OCI-LY7 (cell line): Measurements from ENCODE around the gene HSD17B14. TPM values are rescaled to one million over a fixed set of nuclear protein-coding genes. Genes with fewer than 3 reads are reported as not detected.

Experiments
- BruUV-seq: library from RNA; stranded (reverse); fragments of 400-500 nt; replicated peaks from 2 replicates; lab custom pipeline; 2021; lab: Mats Ljungman, UMichigan
- CTCF ChIA-PET: fragments of 300-600 bp; sonication (Branson Sonifier 250); formaldehyde crosslinking; loops from one replicate; lab custom pipeline; 2022; ENCODE audit warnings: antibody characterized with exemption; ENCODE audit not compliant: unreplicated experiment; lab: Charles Lee
- POLR2A ChIA-PET: fragments of 300-600 bp; sonication (Branson Sonifier 250); formaldehyde crosslinking; loops from one replicate; lab custom pipeline; 2022; ENCODE audit warnings: antibody characterized with exemption; lab: Charles Lee
- DNase-seq: peaks from one replicate; pipeline ENCODE4 v3.0.0-alpha.2; 2015; ENCODE audit warnings: low spot score
- H2AFZ ChIP-seq: fragments of 200-600 bp; sonication (generic), shearing (Covaris generic); 2 replicates; pipeline ENCODE4 v1.6.1; 2014; ENCODE audit warnings: mild to moderate bottlenecking, antibody characterized with exemption, low read length, moderate library complexity
- H3K27ac ChIP-seq: fragments of 200-600 bp; sonication (generic); 2 replicates; pipeline ENCODE4 v1.5.1; 2014; ENCODE audit warnings: mixed run types, low read depth, mild to moderate bottlenecking, moderate library complexity, low read length, inconsistent platforms; ENCODE audit not compliant: poor library complexity, severe bottlenecking
- H3K36me3 ChIP-seq: fragments of 200-600 bp; sonication (generic); 2 replicates; pipeline ENCODE4 v1.6.1; 2014; ENCODE audit warnings: mild to moderate bottlenecking, antibody characterized with exemption, low read length, moderate library complexity, mixed read lengths; ENCODE audit not compliant: insufficient read depth
- H3K4me1 ChIP-seq: fragments of 200-600 bp; sonication (generic); 2 replicates; pipeline ENCODE4 v1.5.1; 2014; ENCODE audit warnings: mild to moderate bottlenecking, low read length; ENCODE audit not compliant: insufficient read depth, poor library complexity, severe bottlenecking
- H3K4me2 ChIP-seq: fragments of 200-600 bp; sonication (generic); 2 replicates; pipeline ENCODE4 v1.6.1; 2014; ENCODE audit warnings: mild to moderate bottlenecking, low read length
- H3K4me3 ChIP-seq: fragments of 200-600 bp; sonication (generic); 2 replicates; pipeline ENCODE4 v1.5.1; 2014; ENCODE audit warnings: mild to moderate bottlenecking, low read depth, low read length; ENCODE audit not compliant: poor library complexity, severe bottlenecking
- H3K79me2 ChIP-seq: fragments of 200-600 bp; sonication (generic); 2 replicates; pipeline ENCODE4 v1.6.1; 2016; ENCODE audit warnings: low read depth, mild to moderate bottlenecking, low read length, moderate library complexity, mixed read lengths; ENCODE audit not compliant: insufficient read depth
- H3K9me2 ChIP-seq: fragments of 200-600 bp; sonication (generic); 2 replicates; pipeline ENCODE4 v1.6.1; 2016; ENCODE audit warnings: mild to moderate bottlenecking, low read length, mixed read lengths; ENCODE audit not compliant: insufficient read depth
- H3K9me3 ChIP-seq: fragments of 200-600 bp; sonication (generic); 2 replicates; pipeline ENCODE4 v1.6.1; 2014; ENCODE audit warnings: mild to moderate bottlenecking, mixed run types, low read length, mixed read lengths
- H4K20me1 ChIP-seq: fragments of 200-600 bp; sonication (generic); 2 replicates; pipeline ENCODE4 v1.6.1; 2014; ENCODE audit warnings: mild to moderate bottlenecking, antibody characterized with exemption, low read length, moderate library complexity, mixed read lengths; ENCODE audit not compliant: insufficient read depth
- CTCF ChIP-seq: fragments of 200-600 bp; sonication (generic); conservative IDR thresholded peaks from 2 replicates; pipeline ENCODE4 v1.5.1; 2014; ENCODE audit warnings: mild to moderate bottlenecking, antibody characterized with exemption, low read length, moderate library complexity, mixed read lengths
- EZH2phosphoT487 ChIP-seq: fragments of 200-600 bp; sonication (generic); IDR thresholded peaks from 2 replicates; pipeline ENCODE4 v1.6.1; 2018; ENCODE audit warnings: low read depth, borderline replicate concordance, mild to moderate bottlenecking, mixed run types, antibody characterized with exemption, low read length, moderate library complexity, mixed read lengths
- intact Hi-C: fragments of 100-400 bp; cut with micrococcal nuclease; formaldehyde crosslinking; loops from one replicate; pipeline ENCODE4 v1.10.0; 2022; ENCODE audit not compliant: unreplicated experiment
- total RNA-seq, 2 experiments: library from RNA; depleted of rRNA in 1 of 2; stranded (reverse); fragments of >200 nt in 1 of 2; shearing (Covaris generic) in 1 of 2; gene quantifications; 2 replicates each; pipeline ENCODE4 v1.2.3, GENCODE V29; 2014 to 2022

The HSD17B14 gene
- total RNA-seq, 2 experiments from 2014 or later = 1.8 to 4.5 TPM

GRCh38 chr19:48833049-48833448 is 3.2 kb downstream of the HSD17B14 start:
- TF ChIP-seq CTCF = no peak
- no peak for TF ChIP-seq EZH2phosphoT487
- intact Hi-C loops = no loop called here
- no peak overlapping the region for H3K27ac ChIP-seq
- no peak for DNase-seq
- no peaks in the 10 kb centered on the region for H3K79me2 ChIP-seq
- POLR2A ChIA-PET = interaction anchor here (0.9 kb wide), 1 partner anchor 21 kb away, joined by 3 read pairs; no protein-coding TSS in a partner anchor
- CTCF ChIA-PET = no interaction called here
- no peaks in the 10 kb centered on the region for H3K9me3 ChIP-seq
- H4K20me1 ChIP-seq = no peaks in the 10 kb centered on the region
- no TSS peak for BruUV-seq
- H3K4me1 ChIP-seq = peaks cover 20% of the 10 kb centered on the region
- H3K9me2 ChIP-seq = no peaks in the 10 kb centered on the region
- no peak overlapping the region for H3K4me2 ChIP-seq
- H2AFZ ChIP-seq = no peak overlapping the region
- no peaks in the 10 kb centered on the region for H3K36me3 ChIP-seq
- H3K4me3 ChIP-seq = no peak overlapping the region

DNA sequence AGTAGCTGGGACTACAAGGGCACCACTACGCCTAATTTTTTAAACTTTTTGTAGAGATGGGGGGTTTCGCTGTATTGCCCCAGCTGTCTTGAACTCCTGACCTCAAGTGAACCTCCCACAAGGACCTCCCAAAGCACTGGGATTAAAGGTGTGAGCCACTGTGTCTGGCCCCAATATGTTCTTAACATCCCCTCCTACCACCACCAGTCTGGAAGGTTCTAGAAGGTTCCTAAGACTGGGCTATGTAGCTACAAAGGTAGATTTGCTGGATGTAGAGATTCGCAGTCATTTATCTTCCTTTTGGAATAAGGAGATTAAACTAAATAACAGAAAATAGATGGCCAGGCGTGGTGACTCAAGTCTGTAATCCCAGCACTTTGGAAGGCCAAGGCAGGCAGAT is 5.3 kb downstream of the HSD17B14 start:
- H3K27ac ChIP-seq = no peak overlapping the region
- peaks cover 6% of the 10 kb centered on the region for H3K4me1 ChIP-seq
- no peak overlapping the region for H3K4me2 ChIP-seq
- no peaks in the 10 kb centered on the region for H3K36me3 ChIP-seq
- ChIA-PET CTCF (no interaction called here), POLR2A (interaction anchor here (0.6 kb wide), 1 partner anchor 35 kb away, joined by 3 read pairs; no protein-coding TSS in a partner anchor)
- intact Hi-C loops = no loop called here
- H3K9me3 ChIP-seq = no peaks in the 10 kb centered on the region
- TF ChIP-seq EZH2phosphoT487 = no peak
- no peak for TF ChIP-seq CTCF
- H2AFZ ChIP-seq = no peak overlapping the region
- H4K20me1 ChIP-seq = no peaks in the 10 kb centered on the region
- H3K79me2 ChIP-seq = no peaks in the 10 kb centered on the region
- no TSS peak for BruUV-seq
- no peaks in the 10 kb centered on the region for H3K9me2 ChIP-seq
- no peak for DNase-seq
- H3K4me3 ChIP-seq = no peak overlapping the region

DNA sequence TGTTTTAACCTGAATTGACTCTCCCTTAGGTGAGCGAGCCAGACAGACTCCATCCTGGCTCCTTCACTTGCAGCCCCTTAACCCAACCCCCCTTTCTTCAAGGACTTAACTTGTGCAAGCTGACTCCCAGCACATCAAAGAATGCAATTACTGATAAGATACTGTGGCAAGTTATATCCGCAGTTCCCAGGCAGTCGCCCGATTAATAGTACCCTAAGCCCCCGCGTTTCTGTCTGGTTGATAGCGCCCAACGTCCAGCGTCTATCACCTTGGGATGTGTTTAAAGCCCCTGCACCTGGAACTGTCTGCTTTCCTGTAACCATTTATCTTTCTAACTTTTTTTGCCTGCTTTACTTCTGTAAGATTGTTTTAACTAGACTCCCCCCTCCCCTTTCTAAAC is 6.2 kb downstream of the HSD17B14 start:
- no peaks in the 10 kb centered on the region for H3K79me2 ChIP-seq
- no peak for TF ChIP-seq EZH2phosphoT487
- no peak for TF ChIP-seq CTCF
- no peaks in the 10 kb centered on the region for H3K9me3 ChIP-seq
- no peaks in the 10 kb centered on the region for H3K36me3 ChIP-seq
- no peaks in the 10 kb centered on the region for H3K9me2 ChIP-seq
- intact Hi-C loops = no loop called here
- no peak for DNase-seq
- BruUV-seq = no TSS peak
- H3K27ac ChIP-seq = no peak overlapping the region
- CTCF ChIA-PET = no interaction called here
- H3K4me3 ChIP-seq = no peak overlapping the region
- H3K4me2 ChIP-seq = no peak overlapping the region
- POLR2A ChIA-PET = no interaction called here
- no peaks in the 10 kb centered on the region for H4K20me1 ChIP-seq
- H3K4me1 ChIP-seq = no peaks in the 10 kb centered on the region
- no peak overlapping the region for H2AFZ ChIP-seq
